GM23248 (cell line): ENCODE measurements around the gene PLLP.

Experiments
- EZH2 ChIP-seq: fragments of 200-600 bp; sonication (generic); IDR thresholded peaks from 2 replicates; pipeline ENCODE4 v1.6.1; 2018; ENCODE audit warnings: antibody characterized with exemption, mild to moderate bottlenecking; ENCODE audit not compliant: insufficient read depth, poor library complexity, severe bottlenecking
- EZH2phosphoT487 ChIP-seq: fragments of 200-600 bp; sonication (generic); IDR thresholded peaks from 2 replicates; pipeline ENCODE4 v1.6.1; 2018; ENCODE audit warnings: antibody characterized with exemption, moderate library complexity, mild to moderate bottlenecking, low read depth; ENCODE audit not compliant: insufficient read depth

DNA sequence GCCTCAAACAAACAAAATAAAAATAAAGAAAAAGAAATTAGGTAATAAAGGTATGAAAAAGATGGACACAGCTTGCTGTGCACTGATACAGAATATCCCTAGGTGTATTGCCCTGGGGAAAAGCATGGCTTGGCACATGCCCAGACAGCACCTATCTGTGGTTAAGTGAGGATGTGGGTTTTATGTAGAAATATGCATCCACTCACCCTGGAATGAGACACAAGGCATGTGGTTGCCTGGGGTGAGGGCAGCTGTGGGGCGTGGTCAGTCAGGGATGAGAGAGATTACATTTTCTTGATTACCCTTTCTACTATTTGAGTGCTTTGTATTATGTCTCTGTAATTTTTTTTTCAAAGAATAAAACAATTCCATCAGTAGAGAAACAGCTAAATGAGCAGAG is 6.9 kb downstream of the PLLP start:
- TF ChIP-seq EZH2 (no peak), EZH2phosphoT487 (no peak)
